A549 (cell line): Measurements from ENCODE around the gene METTL25B.

Source experiments
- CHD2 ChIP-seq: fragments of 150-350 bp; IDR thresholded peaks from 2 replicates; pipeline ENCODE4 v1.6.1; 2014; ENCODE audit warnings: low read length; ENCODE audit not compliant: partially characterized antibody
- CTCF ChIP-seq: fragments of >200 bp; sonication (Bioruptor Twin); formaldehyde crosslinking; IDR thresholded peaks from 3 replicates; pipeline ENCODE4 v1.5.1; 2016
- ESRRA ChIP-seq: fragments of 150-350 bp; IDR thresholded peaks from 2 replicates; pipeline ENCODE4 v1.6.1; 2014; ENCODE audit warnings: mild to moderate bottlenecking, low read length, borderline replicate concordance
- JUN ChIP-seq, 2 experiments: fragments of >200 bp; sonication (Bioruptor Twin); formaldehyde crosslinking; IDR thresholded peaks; 2 replicates in 1 of 2; 3 replicates in 1 of 2; pipeline ENCODE4 v1.6.1; 2016 to 2017
- KDM1A ChIP-seq: fragments of 200-600 bp; sonication (generic); IDR thresholded peaks from 2 replicates; pipeline ENCODE4 v1.6.1; 2016; ENCODE audit warnings: low read depth, mild to moderate bottlenecking
- MYC ChIP-seq: IDR thresholded peaks from 2 replicates; pipeline ENCODE4 v1.6.1; 2012; ENCODE audit warnings: mild to moderate bottlenecking, inconsistent platforms, low read length, improper control_type of control experiment, borderline replicate concordance
- NFE2L2 ChIP-seq: fragments of 150-350 bp; conservative IDR thresholded peaks from 2 replicates; pipeline ENCODE4 v1.6.1; 2014; ENCODE audit warnings: low read length
- PHF8 ChIP-seq: fragments of 200-600 bp; sonication (generic); IDR thresholded peaks from 2 replicates; pipeline ENCODE4 v1.6.1; 2016; ENCODE audit warnings: low read depth, mild to moderate bottlenecking, antibody characterized with exemption, moderate library complexity, borderline replicate concordance
- POLR2A ChIP-seq: IDR thresholded peaks from 2 replicates; pipeline ENCODE4 v1.6.1; 2012; ENCODE audit warnings: mild to moderate bottlenecking, low read length
- POLR2AphosphoS2 ChIP-seq: conservative IDR thresholded peaks from 2 replicates; pipeline ENCODE4 v1.6.1; 2012; ENCODE audit warnings: low read length, improper control_type of control experiment, inconsistent platforms
- RCOR1 ChIP-seq: fragments of 150-350 bp; IDR thresholded peaks from 2 replicates; pipeline ENCODE4 v1.6.1; 2014; ENCODE audit warnings: antibody characterized with exemption, low read length, low read depth
- REST ChIP-seq: fragments of 200-600 bp; sonication (generic); IDR thresholded peaks from 2 replicates; pipeline ENCODE4 v1.6.1; 2016; ENCODE audit warnings: antibody characterized with exemption, mild to moderate bottlenecking, moderate library complexity
- RFX5 ChIP-seq: fragments of 450-650 bp; IDR thresholded peaks from 2 replicates; pipeline ENCODE4 v1.7.1; 2014; ENCODE audit warnings: antibody characterized with exemption, mild to moderate bottlenecking, moderate library complexity

GRCh38 chr1:156705918-156706656 is 22.2 kb upstream of the METTL25B start:
- no peak for TF ChIP-seq PHF8
- TF ChIP-seq JUN (IDR thresholded peaks at IDR 0.05) = no peak
- no peak for TF ChIP-seq RFX5
- TF ChIP-seq CTCF = peak; percentile 88
- TF ChIP-seq NFE2L2 = no peak
- TF ChIP-seq POLR2A = no peak
- no peak for TF ChIP-seq ESRRA
- no peak for TF ChIP-seq KDM1A
- TF ChIP-seq MYC = no peak
- TF ChIP-seq RCOR1 = no peak
- TF ChIP-seq CHD2 = no peak
- TF ChIP-seq REST = no peak
- TF ChIP-seq POLR2AphosphoS2 = no peak
